H9 (cell line): ENCODE data around the gene EXOC2. TPM values are rescaled to one million over a fixed set of nuclear protein-coding genes. Genes with fewer than 3 reads are reported as not detected.

Source experiments
- DNase-seq: peaks from one replicate; pipeline ENCODE4 v3.0.0-alpha.2; 2017
- H2AFZ ChIP-seq: one replicate; pipeline ENCODE4 v1.6.1; 2013; ENCODE audit warnings: mild to moderate bottlenecking, low read length, control low read depth, moderate library complexity
- H2AK5ac ChIP-seq: 2 replicates; pipeline ENCODE4 v1.6.1; 2013; ENCODE audit warnings: low read length, control low read depth, mixed read lengths; ENCODE audit not compliant: insufficient read length
- H2BK120ac ChIP-seq: one replicate; pipeline ENCODE4 v1.6.1; 2013; ENCODE audit warnings: low read depth, mild to moderate bottlenecking, low read length, control low read depth, inconsistent platforms; ENCODE audit not compliant: poor library complexity, severe bottlenecking
- H2BK12ac ChIP-seq: 2 replicates; pipeline ENCODE4 v1.6.1; 2013; ENCODE audit warnings: low read length, control low read depth, mixed read lengths, low read depth; ENCODE audit not compliant: insufficient read length
- H2BK15ac ChIP-seq: 2 replicates; pipeline ENCODE4 v1.6.1; 2013; ENCODE audit warnings: low read depth, low read length, control low read depth
- H2BK20ac ChIP-seq: one replicate; pipeline ENCODE4 v1.6.1; 2013; ENCODE audit warnings: low read depth, mild to moderate bottlenecking, low read length, control low read depth, inconsistent platforms; ENCODE audit not compliant: poor library complexity, severe bottlenecking
- H2BK5ac ChIP-seq: 2 replicates; pipeline ENCODE4 v1.6.1; 2013; ENCODE audit warnings: low read length, control low read depth, mixed read lengths; ENCODE audit not compliant: insufficient read length
- H3K14ac ChIP-seq: 2 replicates; pipeline ENCODE4 v1.6.1; 2013; ENCODE audit warnings: low read length, control low read depth; ENCODE audit not compliant: insufficient read depth
- H3K18ac ChIP-seq: 2 replicates; pipeline ENCODE4 v1.6.1; 2013; ENCODE audit warnings: low read depth, mild to moderate bottlenecking, mixed read lengths, low read length, control low read depth; ENCODE audit not compliant: insufficient read length
- H3K23ac ChIP-seq: 2 replicates; pipeline ENCODE4 v1.6.1; 2013; ENCODE audit warnings: low read length, control low read depth, mixed read lengths, low read depth; ENCODE audit not compliant: insufficient read length
- H3K23me2 ChIP-seq: 2 replicates; pipeline ENCODE4 v1.6.1; 2013; ENCODE audit warnings: low read depth, mild to moderate bottlenecking, mixed read lengths, low read length, control low read depth; ENCODE audit not compliant: insufficient read length, poor library complexity, severe bottlenecking
- H3K27ac ChIP-seq: 2 replicates; pipeline ENCODE4 v1.5.1; 2013; ENCODE audit warnings: low read length, control low read depth, mixed read lengths, low read depth; ENCODE audit not compliant: insufficient read length
- H3K27me3 ChIP-seq: 2 replicates; pipeline ENCODE4 v1.6.1; 2013; ENCODE audit warnings: low read length, control low read depth, inconsistent platforms; ENCODE audit not compliant: insufficient read depth
- H3K4ac ChIP-seq: 2 replicates; pipeline ENCODE4 v1.6.1; 2013; ENCODE audit warnings: low read depth, mild to moderate bottlenecking, control low read depth, inconsistent platforms, low read length, moderate library complexity
- H3K4me1 ChIP-seq: 2 replicates; pipeline ENCODE4 v1.6.1; 2013; ENCODE audit warnings: low read length, control low read depth, inconsistent platforms; ENCODE audit not compliant: insufficient read depth
- H3K4me2 ChIP-seq: 2 replicates; pipeline ENCODE4 v1.6.1; 2013; ENCODE audit warnings: low read length, control low read depth, mixed read lengths; ENCODE audit not compliant: insufficient read length, insufficient read depth
- H3K56ac ChIP-seq: 2 replicates; pipeline ENCODE4 v1.6.1; 2013; ENCODE audit warnings: low read depth, mild to moderate bottlenecking, mixed read lengths, low read length, control low read depth; ENCODE audit not compliant: insufficient read length
- H3K79me1 ChIP-seq: 2 replicates; pipeline ENCODE4 v1.6.1; 2013; ENCODE audit warnings: low read depth, mild to moderate bottlenecking, moderate library complexity, low read length, control low read depth, inconsistent platforms; ENCODE audit not compliant: insufficient read depth, poor library complexity, severe bottlenecking
- H3K79me2 ChIP-seq: 2 replicates; pipeline ENCODE4 v1.6.1; 2013; ENCODE audit warnings: low read length, control low read depth, inconsistent platforms; ENCODE audit not compliant: insufficient read depth
- H3K9ac ChIP-seq: 2 replicates; pipeline ENCODE4 v1.6.1; 2013; ENCODE audit warnings: low read length, control low read depth, mixed read lengths; ENCODE audit not compliant: insufficient read length; ENCODE audit errors: extremely low read depth
- H3K9me3 ChIP-seq: one replicate; pipeline ENCODE4 v1.6.1; 2013; ENCODE audit warnings: low read depth, low read length, inconsistent platforms; ENCODE audit not compliant: control insufficient read depth
- H3T11ph ChIP-seq: one replicate; pipeline ENCODE4 v1.6.1; 2013; ENCODE audit warnings: mild to moderate bottlenecking, low read length, control low read depth, inconsistent platforms
- H4K20me1 ChIP-seq: one replicate; pipeline ENCODE4 v1.6.1; 2013; ENCODE audit not compliant: control insufficient read depth, insufficient read length, insufficient read depth
- H4K5ac ChIP-seq: 2 replicates; pipeline ENCODE4 v1.6.1; 2013; ENCODE audit warnings: low read depth, mild to moderate bottlenecking, mixed read lengths, low read length, control low read depth; ENCODE audit not compliant: insufficient read length
- H4K8ac ChIP-seq: replicated peaks from 2 replicates; pipeline ENCODE4 v1.6.1; 2013; ENCODE audit warnings: low read length, control low read depth, mixed read lengths, low read depth; ENCODE audit not compliant: insufficient read length
- H4K91ac ChIP-seq: 2 replicates; pipeline ENCODE4 v1.6.1; 2013; ENCODE audit warnings: low read depth, mild to moderate bottlenecking, moderate library complexity, mixed read lengths, low read length, control low read depth; ENCODE audit not compliant: insufficient read length
- H3K27ac Mint-ChIP-seq, 3 experiments: 2 replicates in 2 of 3; 3 replicates in 1 of 3; pipeline ENCODE4 v1.8.0; 2020 to 2021; ENCODE audit warnings: mixed read lengths in 3 of 3, mild to moderate bottlenecking in 1 of 3, moderate library complexity in 1 of 3
- H3K27me3 Mint-ChIP-seq: 2 replicates; pipeline ENCODE4 v1.8.0; 2021; ENCODE audit warnings: low read depth, mild to moderate bottlenecking, moderate library complexity, mixed read lengths
- H3K36me3 Mint-ChIP-seq, 3 experiments: 2 replicates in 2 of 3; 3 replicates in 1 of 3; pipeline ENCODE4 v1.8.0; 2020 to 2021; ENCODE audit warnings: low read depth in 3 of 3, mixed read lengths in 3 of 3; ENCODE audit not compliant: insufficient read depth in 1 of 3
- H3K4me1 Mint-ChIP-seq, 2 experiments: 2 replicates each; pipeline ENCODE4 v1.8.0; 2020; ENCODE audit warnings: mixed read lengths in 2 of 2
- H3K4me3 Mint-ChIP-seq, 2 experiments: 2 replicates in 1 of 2; 3 replicates in 1 of 2; pipeline ENCODE4 v1.8.0; 2020 to 2021; ENCODE audit warnings: mild to moderate bottlenecking in 2 of 2, mixed read lengths in 2 of 2, moderate library complexity in 1 of 2
- H3K9me3 Mint-ChIP-seq, 2 experiments: 2 replicates in 1 of 2; 3 replicates in 1 of 2; pipeline ENCODE4 v1.8.0; 2020; ENCODE audit warnings: mild to moderate bottlenecking in 2 of 2, mixed read lengths in 2 of 2, moderate library complexity in 1 of 2
- CTCF ChIP-seq: fragments of 200-600 bp; sonication (generic); conservative IDR thresholded peaks from 3 replicates; pipeline ENCODE4 v1.8.0; 2021; ENCODE audit warnings: antibody characterized with exemption, mild to moderate bottlenecking
- WGBS: extraction: QIAGEN DNeasy Blood & Tissue Kit; methylation state at CpG from one replicate; pipeline ENCODE4 v1.1.7; 2013; ENCODE audit warnings: missing lambda C conversion rate, low lambda C conversion rate, mixed read lengths; ENCODE audit not compliant: insufficient read length; ENCODE audit errors: extremely low coverage; 5-methylcytosine and 5-hydroxymethylcytosine counted together
- total RNA-seq: library from RNA; stranded (reverse); gene quantifications from 2 replicates; pipeline ENCODE4 v1.2.1, GENCODE V29; 2021

The EXOC2 gene
- total RNA-seq, 1 experiment from 2014 or later: 29.9 TPM

DNA sequence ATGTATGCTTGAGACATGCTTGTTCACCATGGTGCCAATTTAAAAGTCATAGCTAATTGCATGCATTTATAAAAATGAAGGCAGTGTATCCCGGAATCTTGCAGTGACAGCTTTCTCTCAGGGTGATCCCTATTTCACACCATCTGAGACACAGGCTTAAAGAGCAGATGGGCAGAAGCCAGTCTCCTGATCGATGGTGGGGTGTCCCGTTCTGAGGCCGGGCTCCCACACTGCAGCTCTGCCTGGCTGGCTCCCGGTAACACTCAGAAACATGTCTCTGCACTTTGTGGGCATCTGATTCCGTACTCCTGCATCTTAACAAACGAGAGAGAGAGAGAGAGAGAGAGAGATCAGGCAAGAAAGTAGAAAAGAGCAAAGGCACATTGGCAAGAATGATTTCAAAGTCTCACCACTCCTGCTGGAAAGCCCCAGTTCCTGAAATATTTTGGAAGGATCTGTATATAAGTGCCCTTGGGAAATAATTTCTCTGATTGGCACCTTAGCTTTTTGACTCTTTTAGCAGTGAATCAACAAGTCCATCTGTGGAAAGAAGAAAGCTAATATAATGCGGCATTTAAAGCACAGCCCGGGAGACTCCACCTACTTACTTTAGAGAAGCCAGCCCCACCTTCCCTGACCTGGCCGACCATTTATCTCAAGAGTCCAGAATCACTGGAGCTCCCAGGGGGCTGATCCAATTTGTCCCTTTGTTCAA is 36.8 kb upstream of the EXOC2 start:
- no peaks in the 10 kb centered on the region; a peak in 1 of 5 replicates for H3K9me3 Mint-ChIP-seq

More for the DNA sequence above, 36.8 kb upstream of the EXOC2 start:
- H4K8ac ChIP-seq: no peak overlapping the region
- no peak overlapping the region for H3K27ac ChIP-seq
- no peak overlapping the region for H3K23ac ChIP-seq
- no peak overlapping the region for H3T11ph ChIP-seq
- DNase-seq: no peak
- H3K27ac Mint-ChIP-seq: no peak overlapping the region; a peak in 1 of 7 replicates
- TF ChIP-seq CTCF: no peak
- no peak overlapping the region for H3K56ac ChIP-seq
- no peak overlapping the region for H2BK20ac ChIP-seq
- no peak overlapping the region for H4K5ac ChIP-seq
- peaks cover 2% of the 10 kb centered on the region for H3K23me2 ChIP-seq
- H3K79me1 ChIP-seq: no peaks in the 10 kb centered on the region
- H3K4ac ChIP-seq: no peak overlapping the region
- H3K18ac ChIP-seq: no peak overlapping the region
- no peak overlapping the region for H4K91ac ChIP-seq
- no peak overlapping the region for H2BK12ac ChIP-seq
- H2BK15ac ChIP-seq: no peak overlapping the region
- H3K27me3 ChIP-seq: no peaks in the 10 kb centered on the region
- no peak overlapping the region for H2AK5ac ChIP-seq
- H3K9me3 ChIP-seq: no peaks in the 10 kb centered on the region
- no peaks in the 10 kb centered on the region for H3K36me3 Mint-ChIP-seq
- no peak overlapping the region for H2AFZ ChIP-seq
- peaks cover 13 to 16% of the 10 kb centered on the region in 2 experiments for H3K4me1 Mint-ChIP-seq
- no peaks in the 10 kb centered on the region; the same call in 1 of the 2 replicates for H3K4me1 ChIP-seq
- H4K20me1 ChIP-seq: no peaks in the 10 kb centered on the region
- peaks cover 4% of the 10 kb centered on the region for H3K27me3 Mint-ChIP-seq
- no peaks in the 10 kb centered on the region for H3K79me2 ChIP-seq
- no peak overlapping the region for H2BK5ac ChIP-seq
- no peak overlapping the region for H3K4me3 Mint-ChIP-seq
- H2BK120ac ChIP-seq: no peak overlapping the region
- no peak overlapping the region for H3K9ac ChIP-seq
- H3K4me2 ChIP-seq: no peak overlapping the region
- WGBS: no CpG with 5 or more reads among the region's 10 CpGs
- H3K14ac ChIP-seq: no peak overlapping the region
